GM12865 (cell line): Measurements from ENCODE around the gene TTLL9.
A peak's percentile ranks its signal among the peaks of the same experiment; 100 is the strongest.

Experiments used
- DNase-seq: peaks from one replicate; pipeline ENCODE4 v3.0.0; 2010; ENCODE audit warnings: low read depth
- H3K4me3 ChIP-seq: 2 replicates; pipeline ENCODE4 v1.5.1; 2011; ENCODE audit warnings: mild to moderate bottlenecking, low read depth, low read length, control low read depth
- CTCF ChIP-seq: IDR thresholded peaks from 2 replicates; pipeline ENCODE4 v1.5.1; 2011; ENCODE audit warnings: low read length, control low read depth, low read depth, inconsistent platforms; ENCODE audit not compliant: insufficient read depth; ENCODE audit errors: missing control alignments

Gene TTLL9

GRCh38 chr20:31951203-31951529 is 80.7 kb downstream of the TTLL9 start:
- H3K4me3 ChIP-seq: peak overlapping the region; percentile 94
- no peak for TF ChIP-seq CTCF
- no peak for DNase-seq

- peak within 1 kb of the TSS; percentile 94 for H3K4me3 ChIP-seq
- DNase-seq: peak; percentile 98
- TF ChIP-seq CTCF: peak; percentile 98
Measured at GRCh38 chr20:31951530-31952453, 81.4 kb downstream of the TTLL9 start, which contains the start of gene PDRG1. Gene PDRG1 (minus strand): TSS chr20:31952046. CDS start chr20:31951961, 85 bp downstream.

- TF ChIP-seq CTCF: no peak
- H3K4me3 ChIP-seq: no peak overlapping the region
- no peak for DNase-seq
Measured at GRCh38 chr20:31953556-31954148, 83.2 kb downstream of the TTLL9 start.

- no peak for TF ChIP-seq CTCF
- no peak overlapping the region for H3K4me3 ChIP-seq
- DNase-seq: no peak
Measured at GRCh38 chr20:31954500-31954899, 84.1 kb downstream of the TTLL9 start.

GRCh38 chr20:31956556-31957526 is 86.4 kb downstream of the TTLL9 start:
- DNase-seq: peak; percentile 13
- H3K4me3 ChIP-seq: no peak overlapping the region
- TF ChIP-seq CTCF: no peak

GRCh38 chr20:31962761-31963160 is 92.3 kb downstream of the TTLL9 start:
- no peak for DNase-seq
- no peak for TF ChIP-seq CTCF
- no peak overlapping the region for H3K4me3 ChIP-seq
